IMR-90 (cell line): ENCODE measurements around the gene MACROD1.

Experiments
- BHLHE40 ChIP-seq: fragments of 150-350 bp; IDR thresholded peaks from 2 replicates; pipeline ENCODE4 v1.6.1; 2016; ENCODE audit warnings: mild to moderate bottlenecking, low read depth, low read length
- CEBPB ChIP-seq: IDR thresholded peaks from 2 replicates; pipeline ENCODE4 v1.6.1; 2012; ENCODE audit warnings: low read depth, low read length, improper control_type of control experiment
- MXI1 ChIP-seq: IDR thresholded peaks from 2 replicates; pipeline ENCODE4 v1.6.1; 2012; ENCODE audit warnings: low read depth, mild to moderate bottlenecking, low read length, moderate library complexity, borderline replicate concordance
- POLR2A ChIP-seq: IDR thresholded peaks from 2 replicates; pipeline ENCODE4 v1.6.1; 2012; ENCODE audit warnings: mild to moderate bottlenecking, low read depth, low read length
- RAD21 ChIP-seq: IDR thresholded peaks from 2 replicates; pipeline ENCODE4 v1.6.1; 2012; ENCODE audit warnings: low read length, improper control_type of control experiment
- RFX5 ChIP-seq: IDR thresholded peaks from 2 replicates; pipeline ENCODE4 v1.8.0; 2012; ENCODE audit warnings: low read depth, mild to moderate bottlenecking, low read length, moderate library complexity
- SMC3 ChIP-seq: fragments of 150-350 bp; IDR thresholded peaks from 2 replicates; pipeline ENCODE4 v1.6.1; 2016; ENCODE audit warnings: low read depth, mild to moderate bottlenecking, antibody characterized with exemption, low read length, moderate library complexity
- TF ChIP-seq, protein P1 (sequence below): conservative IDR thresholded peaks from 2 replicates; pipeline ENCODE4 v1.5.1; 2012; ENCODE audit warnings: mild to moderate bottlenecking, low read depth, low read length, improper control_type of control experiment
- TF ChIP-seq, protein P2 (sequence below): fragments of 150-350 bp; IDR thresholded peaks from 2 replicates; pipeline ENCODE4 v1.6.1; 2016; ENCODE audit warnings: low read depth, mild to moderate bottlenecking, low read length, moderate library complexity, borderline replicate concordance

DNA sequence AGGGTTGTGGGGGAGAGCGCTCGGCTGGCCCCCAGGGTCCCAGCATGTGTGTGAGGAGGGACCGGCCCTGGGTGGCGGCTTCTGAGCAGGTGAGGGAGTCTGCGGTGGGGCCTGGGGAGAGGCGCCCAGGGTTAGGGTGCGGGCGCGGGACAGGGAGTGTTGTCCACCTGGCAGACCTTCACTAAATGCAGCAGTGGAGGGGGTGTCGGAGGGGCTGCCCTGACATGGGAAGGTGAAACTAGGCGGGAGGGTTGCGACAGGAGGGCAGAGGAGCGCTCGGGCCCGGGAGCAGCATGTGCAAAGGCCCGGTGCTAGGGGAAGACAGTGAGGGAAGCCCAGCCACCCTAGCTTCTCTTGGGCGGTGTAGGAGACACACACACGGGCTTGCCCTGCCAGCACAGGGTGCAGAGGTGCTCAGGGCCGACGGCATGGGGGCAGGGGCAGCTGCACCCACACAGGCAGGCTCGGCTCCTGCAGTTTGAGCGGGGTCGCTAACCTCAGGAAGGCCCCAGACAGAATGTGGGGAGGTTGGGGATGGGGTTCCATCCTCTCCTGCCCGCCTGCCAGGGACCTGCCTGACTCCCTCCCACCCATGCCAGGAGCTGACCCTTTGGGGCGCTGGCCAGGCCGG is 157.5 kb downstream of the MACROD1 start:
- TF ChIP-seq, protein P1, sequence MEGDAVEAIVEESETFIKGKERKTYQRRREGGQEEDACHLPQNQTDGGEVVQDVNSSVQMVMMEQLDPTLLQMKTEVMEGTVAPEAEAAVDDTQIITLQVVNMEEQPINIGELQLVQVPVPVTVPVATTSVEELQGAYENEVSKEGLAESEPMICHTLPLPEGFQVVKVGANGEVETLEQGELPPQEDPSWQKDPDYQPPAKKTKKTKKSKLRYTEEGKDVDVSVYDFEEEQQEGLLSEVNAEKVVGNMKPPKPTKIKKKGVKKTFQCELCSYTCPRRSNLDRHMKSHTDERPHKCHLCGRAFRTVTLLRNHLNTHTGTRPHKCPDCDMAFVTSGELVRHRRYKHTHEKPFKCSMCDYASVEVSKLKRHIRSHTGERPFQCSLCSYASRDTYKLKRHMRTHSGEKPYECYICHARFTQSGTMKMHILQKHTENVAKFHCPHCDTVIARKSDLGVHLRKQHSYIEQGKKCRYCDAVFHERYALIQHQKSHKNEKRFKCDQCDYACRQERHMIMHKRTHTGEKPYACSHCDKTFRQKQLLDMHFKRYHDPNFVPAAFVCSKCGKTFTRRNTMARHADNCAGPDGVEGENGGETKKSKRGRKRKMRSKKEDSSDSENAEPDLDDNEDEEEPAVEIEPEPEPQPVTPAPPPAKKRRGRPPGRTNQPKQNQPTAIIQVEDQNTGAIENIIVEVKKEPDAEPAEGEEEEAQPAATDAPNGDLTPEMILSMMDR: no peak
- TF ChIP-seq BHLHE40 (no peak), RFX5 (no peak), RAD21 (no peak), SMC3 (no peak), POLR2A (no peak), MXI1 (no peak), CEBPB (no peak)
- TF ChIP-seq, protein P2, sequence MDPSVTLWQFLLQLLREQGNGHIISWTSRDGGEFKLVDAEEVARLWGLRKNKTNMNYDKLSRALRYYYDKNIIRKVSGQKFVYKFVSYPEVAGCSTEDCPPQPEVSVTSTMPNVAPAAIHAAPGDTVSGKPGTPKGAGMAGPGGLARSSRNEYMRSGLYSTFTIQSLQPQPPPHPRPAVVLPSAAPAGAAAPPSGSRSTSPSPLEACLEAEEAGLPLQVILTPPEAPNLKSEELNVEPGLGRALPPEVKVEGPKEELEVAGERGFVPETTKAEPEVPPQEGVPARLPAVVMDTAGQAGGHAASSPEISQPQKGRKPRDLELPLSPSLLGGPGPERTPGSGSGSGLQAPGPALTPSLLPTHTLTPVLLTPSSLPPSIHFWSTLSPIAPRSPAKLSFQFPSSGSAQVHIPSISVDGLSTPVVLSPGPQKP: no peak
